Activated naive CD4-positive, alpha-beta T cell treated with anti-CD3 and anti-CD28 coated beads, Interleukin-2, amount 50 U/mL, for 72 hours (primary cell): ENCODE results near the gene PRRT3. TPM values are rescaled to one million over a fixed set of nuclear protein-coding genes. Genes with fewer than 3 reads are reported as not detected.
A peak's percentile ranks its signal among the peaks of the same experiment; 100 is the strongest.

Source experiments
- ATAC-seq, 2 donors: fragments of 150-1000 bp; cut with Tn5 transposase; 2 replicates each; pipeline ENCODE4 v1.10.0; 2021; ENCODE audit warnings: mild to moderate bottlenecking in 2 of 2, moderate library complexity in 2 of 2
- DNase-seq, 2 donors: peaks; one replicate each; pipeline ENCODE4 v3.0.0; 2021 to 2022; ENCODE audit warnings: low spot score in 2 of 2
- H3K27ac Mint-ChIP-seq, 2 donors: one replicate each; pipeline ENCODE4 v1.8.0; 2022; ENCODE audit warnings: mild to moderate bottlenecking in 2 of 2, mixed read lengths in 2 of 2
- H3K36me3 Mint-ChIP-seq, 2 donors: one replicate each; pipeline ENCODE4 v1.8.0; 2022; ENCODE audit warnings: mixed read lengths in 2 of 2
- H3K9me3 Mint-ChIP-seq, 2 donors: one replicate each; pipeline ENCODE4 v1.8.0; 2022; ENCODE audit warnings: mixed read lengths in 2 of 2
- total RNA-seq, 2 donors: library from RNA; stranded (reverse); gene quantifications; one replicate each; pipeline ENCODE4 v1.2.3, GENCODE V29; 2022

Gene PRRT3
- 1 to 10 TPM; 1.6 to 6.7 TPM for total RNA-seq

- peak; percentile 57 to 85 for ATAC-seq
- peak within 1 kb of the TSS; percentile 59 to 86 for H3K27ac Mint-ChIP-seq
- DNase-seq, result peak in 1 of 2 donors; percentile 70
- H3K36me3 Mint-ChIP-seq, result no peaks in the 10 kb centered on the region
- H3K9me3 Mint-ChIP-seq, result no peaks in the 10 kb centered on the region
Measured at GRCh38 chr3:9951962-9952805, at the start of gene PRRT3. Gene PRRT3 (minus strand): TSS chr3:9952408. CDS start chr3:9950115, 2,293 bp downstream.

GRCh38 chr3:10000686-10001085 is 48.5 kb upstream of the PRRT3 start:
- Mint-ChIP-seq H3K27ac (peak overlapping the region in 1 of 2 donors; percentile 57), H3K9me3 (no peaks in the 10 kb centered on the region), H3K36me3 (peaks cover 18 to 42% of the 10 kb centered on the region in 2 donors)
- ATAC-seq (no peak), DNase-seq (no peak)

- Mint-ChIP-seq H3K9me3 (no peaks in the 10 kb centered on the region), H3K36me3 (peaks cover 6 to 17% of the 10 kb centered on the region in 2 donors), H3K27ac (no peak overlapping the region)
- DNase-seq (no peak), ATAC-seq (no peak)
Measured at GRCh38 chr3:9994086-9994844, 42.1 kb upstream of the PRRT3 start.

- H3K27ac Mint-ChIP-seq, result peak overlapping the region; percentile 99 to 100
- ATAC-seq, result peak; percentile 41 to 60
- DNase-seq, result no peak
- H3K36me3 Mint-ChIP-seq, result peaks cover 16 to 19% of the 10 kb centered on the region in 2 donors
- H3K9me3 Mint-ChIP-seq, result no peaks in the 10 kb centered on the region
Measured at GRCh38 chr3:9986230-9986725, 34.1 kb upstream of the PRRT3 start.

GRCh38 chr3:9980251-9980650 is 28.0 kb upstream of the PRRT3 start:
- Mint-ChIP-seq H3K9me3 (no peaks in the 10 kb centered on the region), H3K27ac (no peak overlapping the region), H3K36me3 (no peaks in the 10 kb centered on the region)
- no peak for DNase-seq
- ATAC-seq, result no peak

- Mint-ChIP-seq H3K27ac (peak overlapping the region in 1 of 2 donors; percentile 17), H3K9me3 (no peaks in the 10 kb centered on the region), H3K36me3 (peaks cover 0 to 5% of the 10 kb centered on the region in 2 donors)
- ATAC-seq, result no peak
- no peak for DNase-seq
Measured at GRCh38 chr3:9978710-9979305, 26.6 kb upstream of the PRRT3 start.

- no peak for DNase-seq
- H3K36me3 Mint-ChIP-seq, result peaks cover 0 to 9% of the 10 kb centered on the region in 2 donors
- ATAC-seq, result peak; percentile 65 to 86
- H3K27ac Mint-ChIP-seq, result peak overlapping the region; percentile 51 to 91
- H3K9me3 Mint-ChIP-seq, result no peaks in the 10 kb centered on the region
Measured at GRCh38 chr3:9976721-9977709, 24.8 kb upstream of the PRRT3 start.

GRCh38 chr3:9970020-9970652 is 17.9 kb upstream of the PRRT3 start:
- peak overlapping the region in 1 of 2 donors; percentile 33 for H3K27ac Mint-ChIP-seq
- ATAC-seq (no peak), DNase-seq (no peak)
- peaks cover 0 to 20% of the 10 kb centered on the region in 2 donors for H3K36me3 Mint-ChIP-seq
- H3K9me3 Mint-ChIP-seq, result no peaks in the 10 kb centered on the region

- Mint-ChIP-seq H3K27ac (no peak overlapping the region), H3K9me3 (no peaks in the 10 kb centered on the region), H3K36me3 (peaks cover 0 to 20% of the 10 kb centered on the region in 2 donors)
- DNase-seq (no peak), ATAC-seq (no peak)
Measured at GRCh38 chr3:9969632-9970019, 17.4 kb upstream of the PRRT3 start.

- no peak overlapping the region for H3K27ac Mint-ChIP-seq
- DNase-seq (no peak), ATAC-seq (no peak)
- H3K9me3 Mint-ChIP-seq, result no peaks in the 10 kb centered on the region
- H3K36me3 Mint-ChIP-seq, result peaks cover 0 to 10% of the 10 kb centered on the region in 2 donors
Measured at GRCh38 chr3:9966841-9967240, 14.6 kb upstream of the PRRT3 start.

GRCh38 chr3:9965200-9965875 is 13.1 kb upstream of the PRRT3 start:
- H3K36me3 Mint-ChIP-seq, result peaks cover 0 to 10% of the 10 kb centered on the region in 2 donors
- no peak overlapping the region for H3K27ac Mint-ChIP-seq
- no peak for ATAC-seq

GRCh38 chr3:9957214-9957613 is 5.0 kb upstream of the PRRT3 start:
- no peaks in the 10 kb centered on the region for H3K36me3 Mint-ChIP-seq
- DNase-seq, result no peak
- H3K27ac Mint-ChIP-seq, result no peak overlapping the region
- no peak for ATAC-seq
- no peaks in the 10 kb centered on the region for H3K9me3 Mint-ChIP-seq

More at GRCh38 chr3:9965200-9965875, 13.1 kb upstream of the PRRT3 start:
- DNase-seq, result no peak
- H3K9me3 Mint-ChIP-seq, result no peaks in the 10 kb centered on the region

- ATAC-seq (no peak), DNase-seq (no peak)
Measured at GRCh38 chr3:9955611-9956352, 3.6 kb upstream of the PRRT3 start.

GRCh38 chr3:9955067-9955502 is 2.9 kb upstream of the PRRT3 start:
- Mint-ChIP-seq H3K36me3 (no peaks in the 10 kb centered on the region), H3K27ac (no peak overlapping the region), H3K9me3 (no peaks in the 10 kb centered on the region)
- ATAC-seq (no peak), DNase-seq (no peak)

More at GRCh38 chr3:9955611-9956352, 3.6 kb upstream of the PRRT3 start:
- H3K9me3 Mint-ChIP-seq, result no peaks in the 10 kb centered on the region
- H3K27ac Mint-ChIP-seq, result no peak overlapping the region
- H3K36me3 Mint-ChIP-seq, result no peaks in the 10 kb centered on the region
